K562 (cell line): ENCODE results near the gene TBC1D16. TPM values are rescaled to one million over a fixed set of nuclear protein-coding genes. Genes with fewer than 3 reads are reported as not detected.

Experiments used
- ATAC-seq: fragments of 200-7000 bp; cut with Tn5 transposase; 3 replicates; pipeline ENCODE4 v1.9.1; 2020; ENCODE audit warnings: moderate library complexity
- BruUV-seq: library from RNA; stranded (reverse); fragments of 400-500 nt; replicated peaks from 2 replicates; lab custom pipeline; 2021; lab: Mats Ljungman, UMichigan
- CTCF ChIA-PET: fragments of 300-600 bp; formaldehyde crosslinking; extraction: SDS; loops from one replicate; lab custom pipeline; 2021; ENCODE audit warnings: low intra/inter-chr PET ratio; lab: Yijun Ruan, JAX
- POLR2A ChIA-PET: fragments of 300-600, 350-650 bp; sonication (Branson Sonifier 250); formaldehyde crosslinking; extraction: SDS; loops from one replicate; lab custom pipeline; 2021; ENCODE audit warnings: antibody characterized with exemption, inconsistent platforms; lab: Yijun Ruan, JAX
- DNase-seq, 4 experiments: peaks; one replicate each; pipeline versions ENCODE4 v3.0.0 to v3.0.0-alpha.2; 2011 to 2018; ENCODE audit warnings: low spot score in 3 of 4, mixed read lengths in 3 of 4; ENCODE audit errors: extremely low read depth in 1 of 4
- FAIRE-seq: peaks from 2 replicates; lab custom pipeline; 2011; peaks lifted over from hg19 to GRCh38; lab: Jason Lieb, UNC
- H2AFZ ChIP-seq: 2 replicates; pipeline ENCODE4 v1.6.0; 2011; ENCODE audit warnings: low read depth, low read length, control low read depth, inconsistent platforms
- H3K27ac ChIP-seq: fragments of 200-600 bp; 3 replicates; pipeline ENCODE4 v1.8.0; 2011; ENCODE audit warnings: low read depth, mild to moderate bottlenecking, control low read depth, inconsistent platforms, low read length, moderate library complexity, mixed read lengths; ENCODE audit errors: extremely low read depth
- H3K27me3 ChIP-seq, 2 experiments: fragments of 300-600 bp in 1 of 2; 2 replicates in 1 of 2; 3 replicates in 1 of 2; pipeline versions ENCODE4 v1.6.0 to v1.8.0; 2011; ENCODE audit warnings: inconsistent platforms in 2 of 2, low read length in 2 of 2, mild to moderate bottlenecking in 1 of 2, mixed read lengths in 1 of 2, moderate library complexity in 1 of 2; ENCODE audit not compliant: control insufficient read depth in 2 of 2, insufficient read depth in 2 of 2
- H3K36me3 ChIP-seq: fragments of 300-600 bp; 3 replicates; pipeline ENCODE4 v1.8.0; 2011; ENCODE audit warnings: mild to moderate bottlenecking, low read length, inconsistent platforms; ENCODE audit not compliant: control insufficient read depth, insufficient read depth
- H3K4me1 ChIP-seq, 2 experiments: fragments of 200-600 bp in 1 of 2; replicated peaks in 1 of 2; 2 replicates in 1 of 2; 3 replicates in 1 of 2; pipeline versions ENCODE4 v1.5.1 to v1.8.0; 2011; ENCODE audit warnings: inconsistent platforms in 2 of 2, low read length in 2 of 2, mild to moderate bottlenecking in 1 of 2, mixed read lengths in 1 of 2, moderate library complexity in 1 of 2; ENCODE audit not compliant: control insufficient read depth in 2 of 2, insufficient read depth in 2 of 2
- H3K4me2 ChIP-seq: 2 replicates; pipeline ENCODE4 v1.6.1; 2011; ENCODE audit warnings: low read length, control low read depth, inconsistent platforms, mixed read lengths; ENCODE audit not compliant: insufficient read depth
- H3K4me3 ChIP-seq: fragments of 200-600 bp; sonication (generic), shearing (Covaris generic); 2 replicates; pipeline ENCODE4 v1.5.1; 2016; ENCODE audit warnings: control low read depth, inconsistent platforms
- H3K79me2 ChIP-seq: fragments of 200-600 bp; 3 replicates; pipeline ENCODE4 v1.8.0; 2011; ENCODE audit warnings: low read length, inconsistent platforms; ENCODE audit not compliant: control insufficient read depth, insufficient read depth
- H3K9ac ChIP-seq, 2 experiments: 2 replicates each; pipeline versions ENCODE4 v1.6.0 to v1.6.1; 2011; ENCODE audit warnings: low read depth in 2 of 2, low read length in 2 of 2, control low read depth in 1 of 2, inconsistent platforms in 1 of 2, mild to moderate bottlenecking in 1 of 2, mixed read lengths in 1 of 2; ENCODE audit not compliant: insufficient read depth in 1 of 2
- H3K9me1 ChIP-seq: one replicate; pipeline ENCODE4 v1.6.0; 2011; ENCODE audit warnings: inconsistent platforms, mild to moderate bottlenecking, low read length, moderate library complexity; ENCODE audit not compliant: control insufficient read depth, insufficient read depth
- H3K9me3 ChIP-seq: replicated peaks from 2 replicates; pipeline ENCODE4 v1.5.1; 2011; ENCODE audit warnings: low read depth, low read length, inconsistent platforms; ENCODE audit not compliant: control insufficient read depth, insufficient read depth
- H4K20me1 ChIP-seq: replicated peaks from 2 replicates; pipeline ENCODE4 v1.6.1; 2011; ENCODE audit warnings: low read length, inconsistent platforms, mixed read lengths; ENCODE audit not compliant: control insufficient read depth, insufficient read depth
- ATF1 ChIP-seq, 2 experiments: fragments of 450-650 bp in 1 of 2; IDR thresholded peaks; 2 replicates each; pipeline ENCODE4 v1.6.1; 2016; ENCODE audit warnings: missing compliant biosample characterization in 1 of 2, missing genetic modification characterization in 1 of 2
- BDP1 ChIP-seq: IDR thresholded peaks from 3 replicates; pipeline ENCODE4 v1.6.1; 2011; ENCODE audit not compliant: insufficient read length, insufficient read depth
- KLF1 ChIP-seq: fragments of 450-650 bp; IDR thresholded peaks from 2 replicates; pipeline ENCODE4 v1.6.1; 2016; ENCODE audit warnings: missing genetic modification characterization, missing compliant biosample characterization
- ZBTB1 ChIP-seq: sonication (generic); formaldehyde crosslinking; IDR thresholded peaks from 2 replicates; pipeline ENCODE4 v1.8.1; 2023; ENCODE audit warnings: missing genetic modification reagents, low read depth, mild to moderate bottlenecking, borderline replicate concordance
- ZNF561 ChIP-seq: fragments of 450-650 bp; formaldehyde crosslinking; conservative IDR thresholded peaks from 2 replicates; pipeline ENCODE4 v1.4.0; 2020; ENCODE audit warnings: mild to moderate bottlenecking, moderate library complexity
- ZNF609 ChIP-seq: sonication (generic); formaldehyde crosslinking; IDR thresholded peaks from 2 replicates; pipeline ENCODE4 v1.8.1; 2023; ENCODE audit warnings: missing genetic modification reagents, mild to moderate bottlenecking, borderline replicate concordance
- ZNF695 ChIP-seq: fragments of 450-650 bp; formaldehyde crosslinking; IDR thresholded peaks from 2 replicates; pipeline ENCODE4 v1.4.0; 2020; ENCODE audit warnings: mild to moderate bottlenecking, moderate library complexity
- WGBS: fragments of 100-300 bp; shearing (Covaris generic); methylation state at CpG from one replicate; pipeline ENCODE4 v1.1.6; 2016; ENCODE audit warnings: low coverage, mixed read lengths; ENCODE audit not compliant: insufficient coverage; ENCODE audit errors: missing lambda C conversion rate; 5-methylcytosine and 5-hydroxymethylcytosine counted together
- in situ Hi-C: fragments of 300-500 bp; cut with MboI; formaldehyde crosslinking; loops from 4 replicates; pipeline ENCODE4 v1.15.0; 2018; ENCODE audit warnings: inconsistent platforms, mixed read lengths
- intact Hi-C: fragments of 100-400 bp; cut with micrococcal nuclease; formaldehyde crosslinking; loops from 2 replicates; pipeline ENCODE4 v1.14.2; 2022
- polyA plus RNA-seq, 8 experiments: library from polyadenylated mRNA; depleted of rRNA in 4 of 8; stranded (reverse) in 5 of 8; unstranded in 3 of 8; fragments of >200 nt; fragmentation: Nextera tagmentation in 2 of 8; fragmentation: Illumina TruSeq in 1 of 8; extraction: Ambion mirVana in 2 of 8; extraction: Trizol in 1 of 8; gene quantifications; 2 replicates each; pipeline versions ENCODE4 v1.2.1 to v1.2.3, GENCODE V29; 2011 to 2014; ENCODE audit warnings: inconsistent platforms in 1 of 8, missing spikeins in 1 of 8
- total RNA-seq, 7 experiments: library from RNA; depleted of rRNA in 6 of 7; stranded (reverse); fragments of >200 nt in 6 of 7; fragmentation: Illumina TruSeq in 2 of 7; extraction: Trizol in 2 of 7; gene quantifications; 2 replicates each; pipeline versions ENCODE4 v1.2.1 to v1.2.3, GENCODE V29; 2011 to 2021; ENCODE audit warnings: low replicate concordance in 1 of 7
- TF ChIP-seq, protein P1 (sequence below): fragments of 250-450 bp; sonication (Bioruptor Pico); IDR thresholded peaks from 2 replicates; pipeline ENCODE4 v1.5.0; 2021; ENCODE audit warnings: mild to moderate bottlenecking, borderline replicate concordance

TBC1D16 gene
- total and polyA plus RNA-seq, 9 of the 15 experiments (the other 6 are each of a cell fraction or from before 2014, with no cell fraction given): 0.01 to 0.20 (median 0.03) TPM; not detected in 1

GRCh38 chr17:80031691-80032430 is 3.8 kb downstream of the TBC1D16 start:
- Histone ChIP-seq H3K9me1 (peaks cover under 1% of the 10 kb centered on the region), H3K4me3 (no peak overlapping the region), H3K79me2 (no peaks in the 10 kb centered on the region), H2AFZ (no peak overlapping the region), H3K9ac (no peak overlapping the region; a peak in 1 of 4 replicates), H3K36me3 (no peaks in the 10 kb centered on the region), H4K20me1 (peaks cover 5% of the 10 kb centered on the region), H3K27me3 (peaks cover 59 to 80% of the 10 kb centered on the region in 2 experiments), H3K27ac (no peak overlapping the region), H3K9me3 (no peaks in the 10 kb centered on the region), H3K4me2 (no peak overlapping the region), H3K4me1 (peaks cover 0 to 17% of the 10 kb centered on the region in 2 experiments; a peak in 3 of 5 replicates)
- in situ Hi-C loops: no loop called here
- TF ChIP-seq ATF1 (CRISPR knock-in tag; IDR thresholded peaks at IDR 0.05) (no peak), ATF1 (tag; IDR thresholded peaks at IDR 0.05) (no peak), ZNF695 (CRISPR knock-in tag) (no peak), ZBTB1 (CRISPR knock-in tag) (no peak), ZNF609 (CRISPR knock-in tag) (no peak), KLF1 (tag) (no peak), ZNF561 (CRISPR knock-in tag) (no peak), BDP1 (no peak)
- TF ChIP-seq, protein P1, sequence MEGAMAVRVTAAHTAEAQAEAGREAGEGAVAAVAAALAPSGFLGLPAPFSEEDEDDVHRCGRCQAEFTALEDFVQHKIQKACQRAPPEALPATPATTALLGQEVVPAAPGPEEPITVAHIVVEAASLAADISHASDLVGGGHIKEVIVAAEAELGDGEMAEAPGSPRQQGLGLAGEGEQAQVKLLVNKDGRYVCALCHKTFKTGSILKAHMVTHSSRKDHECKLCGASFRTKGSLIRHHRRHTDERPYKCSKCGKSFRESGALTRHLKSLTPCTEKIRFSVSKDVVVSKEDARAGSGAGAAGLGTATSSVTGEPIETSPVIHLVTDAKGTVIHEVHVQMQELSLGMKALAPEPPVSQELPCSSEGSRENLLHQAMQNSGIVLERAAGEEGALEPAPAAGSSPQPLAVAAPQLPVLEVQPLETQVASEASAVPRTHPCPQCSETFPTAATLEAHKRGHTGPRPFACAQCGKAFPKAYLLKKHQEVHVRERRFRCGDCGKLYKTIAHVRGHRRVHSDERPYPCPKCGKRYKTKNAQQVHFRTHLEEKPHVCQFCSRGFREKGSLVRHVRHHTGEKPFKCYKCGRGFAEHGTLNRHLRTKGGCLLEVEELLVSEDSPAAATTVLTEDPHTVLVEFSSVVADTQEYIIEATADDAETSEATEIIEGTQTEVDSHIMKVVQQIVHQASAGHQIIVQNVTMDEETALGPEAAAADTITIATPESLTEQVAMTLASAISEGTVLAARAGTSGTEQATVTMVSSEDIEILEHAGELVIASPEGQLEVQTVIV: no peak
- intact Hi-C loops: no loop called here
- CTCF ChIA-PET: interaction anchor here (0.5 to 0.6 kb wide), 2 partner anchors 101 to 537 kb away, joined by 3 to 4 read pairs; no protein-coding TSS in a partner anchor
- POLR2A ChIA-PET: interaction anchor here (0.7 kb wide), 3 partner anchors 111 to 984 kb away, joined by 3 read pairs; no protein-coding TSS in a partner anchor
- 10% methylated on average over 12 of the region's 12 CpGs for WGBS
- BruUV-seq: no TSS peak
- no peak for ATAC-seq
- FAIRE-seq: no peak
- no peak for DNase-seq
